ENCODE measurements around the gene PTGDS. TPM values are rescaled to one million over a fixed set of nuclear protein-coding genes. Genes with fewer than 3 reads are reported as not detected.

Gene PTGDS
- total RNA-seq, 4 donors from 2014 or later = 1.2 to 21.5 (median 7.8) TPM

GRCh38 chr9:137030538-137031527 lies 53.5 kb downstream of the PTGDS start:
- peaks cover 14 to 71% (median 59%) of the 10 kb centered on the region in 4 donors for H3K4me1 ChIP-seq
- no peaks in the 10 kb centered on the region for H3K36me3 ChIP-seq
- peak overlapping the region in 1 of 4 donors; percentile 24 for H3K4me3 ChIP-seq
- H3K27ac ChIP-seq = peak overlapping the region in 1 of 4 donors; percentile 78
- TF ChIP-seq CTCF (IDR thresholded peaks at IDR 0.05) = no peak
- H3K9me3 ChIP-seq = no peaks in the 10 kb centered on the region
- H3K27me3 ChIP-seq = no peaks in the 10 kb centered on the region
- DNase-seq = peak in 2 of 3 donors; percentile 83 to 87

Other genes starting within 250 kb of the PTGDS start
- 10 to 100 TPM in 1 of 4 donors, 1 to 10 TPM in 3; 1.1 to 28.1 (median 4.4) TPM for gene LCN10, start 234.6 kb upstream of the PTGDS start, total RNA-seq
- gene LCN6, start 229.0 kb upstream of the PTGDS start, total RNA-seq = 10 to 100 TPM in 1 of 4 donors, 1 to 10 TPM in 3; 4.7 to 17.3 (median 5.6) TPM
- gene LCN8, start 219.3 kb upstream of the PTGDS start, total RNA-seq = not detected
- gene LCN15, start 213.0 kb upstream of the PTGDS start, total RNA-seq = 1 to 10 TPM in 2 of 4 donors, not detected in 2; 1.5 to 9.3 TPM
- gene TMEM141, start 186.2 kb upstream of the PTGDS start, total RNA-seq = 100 to 1,000 TPM in 3 of 4 donors, 10 to 100 TPM in 1; 52.0 to 240 (median 187) TPM
- 10 to 100 TPM; 16.6 to 69.9 (median 46.0) TPM for gene CCDC183, start 181.2 kb upstream of the PTGDS start, total RNA-seq
- gene RABL6, start 169.6 kb upstream of the PTGDS start, total RNA-seq = 100 to 1,000 TPM in 3 of 4 donors, 10 to 100 TPM in 1; 98.4 to 187 (median 134) TPM
- gene AJM1, start 135.0 kb upstream of the PTGDS start, total RNA-seq = 10 to 100 TPM in 2 of 4 donors, 1 to 10 TPM in 2; 4.1 to 17.4 (median 9.2) TPM
- gene PHPT1, start 128.1 kb upstream of the PTGDS start, total RNA-seq = 100 to 1,000 TPM in 2 of 4 donors, 10 to 100 TPM in 2; 66.0 to 120 (median 96.5) TPM
- 10 to 100 TPM; 30.8 to 50.4 (median 41.4) TPM for gene MAMDC4, start 125.2 kb upstream of the PTGDS start, total RNA-seq
- gene EDF1, start 111.2 kb upstream of the PTGDS start, total RNA-seq = 100 to 1,000 TPM; 299 to 676 (median 475) TPM
- 10 to 100 TPM; 17.5 to 75.1 (median 22.2) TPM for gene TRAF2, start 91.0 kb upstream of the PTGDS start, total RNA-seq
- 100 to 1,000 TPM; 247 to 470 (median 336) TPM for gene FBXW5, start 32.8 kb upstream of the PTGDS start, total RNA-seq
- gene C8G, start 32.3 kb upstream of the PTGDS start, total RNA-seq = 100 to 1,000 TPM in 1 of 4 donors, 10 to 100 TPM in 2, not detected in 1; 24.9 to 148 (median 66.2) TPM
- gene LCN12, start 25.2 kb upstream of the PTGDS start, total RNA-seq = 1 to 10 TPM in 3 of 4 donors, not detected in 1; 1.8 to 8.7 (median 7.9) TPM
- gene LCNL1, start 5.5 kb downstream of the PTGDS start, total RNA-seq = under 1 TPM in 2 of 4 donors, not detected in 2; 0.28 to 0.83 TPM
- 10 to 100 TPM; 52.3 to 92.4 (median 63.0) TPM for gene PAXX, start 14.9 kb downstream of the PTGDS start, total RNA-seq
- 1 to 10 TPM in 1 of 4 donors, not detected in 3; 3.3 TPM for gene CLIC3, start 19.1 kb downstream of the PTGDS start, total RNA-seq
- 10 to 100 TPM; 46.4 to 69.0 (median 49.0) TPM for gene ABCA2, start 50.7 kb downstream of the PTGDS start, total RNA-seq
- not detected for gene FUT7, start 54.6 kb downstream of the PTGDS start, total RNA-seq
- gene NPDC1, start 68.7 kb downstream of the PTGDS start, total RNA-seq = 100 to 1,000 TPM in 2 of 4 donors, 10 to 100 TPM in 2; 54.2 to 106 (median 83.8) TPM
- gene ENTPD2, start 76.6 kb downstream of the PTGDS start, total RNA-seq = 10 to 100 TPM in 3 of 4 donors, 1 to 10 TPM in 1; 5.0 to 53.8 (median 28.9) TPM
- gene SAPCD2, start 93.1 kb downstream of the PTGDS start, total RNA-seq = 10 to 100 TPM in 1 of 4 donors, 1 to 10 TPM in 3; 5.6 to 12.4 (median 7.9) TPM
- gene UAP1L1, start 100.0 kb downstream of the PTGDS start, total RNA-seq = 10 to 100 TPM in 1 of 4 donors, 1 to 10 TPM in 3; 4.9 to 15.7 (median 6.6) TPM
- 10 to 100 TPM; 42.7 to 74.7 (median 61.0) TPM for gene MAN1B1, start 109.5 kb downstream of the PTGDS start, total RNA-seq
- 100 to 1,000 TPM in 1 of 4 donors, 10 to 100 TPM in 3; 44.7 to 177 (median 76.7) TPM for gene DPP7, start 137.2 kb downstream of the PTGDS start, total RNA-seq
- gene GRIN1, start 161.7 kb downstream of the PTGDS start, total RNA-seq = not detected
- 10 to 100 TPM; 14.5 to 45.7 (median 34.1) TPM for gene LRRC26, start 192.5 kb downstream of the PTGDS start, total RNA-seq
- not detected for gene TMEM210, start 194.6 kb downstream of the PTGDS start, total RNA-seq
- gene ANAPC2, start 211.1 kb downstream of the PTGDS start, total RNA-seq = 100 to 1,000 TPM in 2 of 4 donors, 10 to 100 TPM in 2; 37.7 to 118 (median 78.7) TPM
- gene SSNA1, start 211.2 kb downstream of the PTGDS start, total RNA-seq = 10 to 100 TPM; 58.6 to 82.0 (median 71.6) TPM
- gene TPRN, start 223.2 kb downstream of the PTGDS start, total RNA-seq = 100 to 1,000 TPM in 3 of 4 donors, 10 to 100 TPM in 1; 28.1 to 167 (median 130) TPM
- gene TMEM203, start 228.1 kb downstream of the PTGDS start, total RNA-seq = 10 to 100 TPM; 11.6 to 33.5 (median 27.6) TPM
- 10 to 100 TPM; 16.3 to 39.2 (median 25.1) TPM for gene NDOR1, start 228.2 kb downstream of the PTGDS start, total RNA-seq
- 1 to 10 TPM in 2 of 4 donors, not detected in 2; 4.4 to 5.9 TPM for gene RNF208, start 244.7 kb downstream of the PTGDS start, total RNA-seq
- 1 to 10 TPM in 2 of 4 donors, not detected in 2; 1.3 to 1.9 TPM for gene CYSRT1, start 247.7 kb downstream of the PTGDS start, total RNA-seq
- not detected for gene RNF224, start 250.0 kb downstream of the PTGDS start, total RNA-seq